Dendritic cell treated with granulocyte-macrophage colony-stimulating factor and Interleukin-4, amounts not matched to agents 40 ng/mL and 50 ng/mL, for 4 days (primary cell): Measurements from ENCODE around the gene UPK3B.
"Not testable (repeated sequence)": the region's sequence is repeated elsewhere in the genome, so short reads cannot be mapped to it uniquely, and the experiment has no call there.

Source experiments
- H3K27ac Mint-ChIP-seq: one replicate; pipeline ENCODE4 v1.8.0; 2022; ENCODE audit warnings: mild to moderate bottlenecking, mixed read lengths
- H3K27me3 Mint-ChIP-seq: one replicate; pipeline ENCODE4 v1.8.0; 2022; ENCODE audit warnings: mild to moderate bottlenecking, mixed read lengths
- H3K36me3 Mint-ChIP-seq: one replicate; pipeline ENCODE4 v1.8.0; 2022; ENCODE audit warnings: low read depth, mixed read lengths
- H3K4me1 Mint-ChIP-seq: one replicate; pipeline ENCODE4 v1.8.0; 2022; ENCODE audit warnings: low read depth, mixed read lengths
- H3K4me3 Mint-ChIP-seq: one replicate; pipeline ENCODE4 v1.8.0; 2022; ENCODE audit warnings: mild to moderate bottlenecking, moderate library complexity, mixed read lengths
- H3K9me3 Mint-ChIP-seq: one replicate; pipeline ENCODE4 v1.8.0; 2022; ENCODE audit warnings: mixed read lengths
- intact Hi-C: fragments of 100-400 bp; cut with micrococcal nuclease; formaldehyde crosslinking; loops from one replicate; pipeline ENCODE4 v1.15.0; 2022

The UPK3B gene

GRCh38 chr7:76480403-76481253 lies 29.7 kb upstream of the UPK3B start:
- intact Hi-C loops, H3K4me3 Mint-ChIP-seq, H3K4me1 Mint-ChIP-seq, H3K27me3 Mint-ChIP-seq, H3K9me3 Mint-ChIP-seq, H3K27ac Mint-ChIP-seq: not testable (repeated sequence)
- H3K36me3 Mint-ChIP-seq, result peaks cover 54% of the 10 kb centered on the region

- H3K4me3 Mint-ChIP-seq, H3K4me1 Mint-ChIP-seq, intact Hi-C loops, H3K27ac Mint-ChIP-seq, H3K9me3 Mint-ChIP-seq, H3K27me3 Mint-ChIP-seq: not testable (repeated sequence)
- peaks cover 44% of the 10 kb centered on the region for H3K36me3 Mint-ChIP-seq
Observed at GRCh38 chr7:76482660-76483059, 27.7 kb upstream of the UPK3B start.

- peaks cover 44% of the 10 kb centered on the region for H3K36me3 Mint-ChIP-seq
- H3K27ac Mint-ChIP-seq, intact Hi-C loops, H3K27me3 Mint-ChIP-seq, H3K4me3 Mint-ChIP-seq, H3K9me3 Mint-ChIP-seq, H3K4me1 Mint-ChIP-seq: not testable (repeated sequence)
Observed at GRCh38 chr7:76483081-76483480, 27.3 kb upstream of the UPK3B start.

- intact Hi-C loops, H3K4me1 Mint-ChIP-seq, H3K27me3 Mint-ChIP-seq, H3K9me3 Mint-ChIP-seq, H3K4me3 Mint-ChIP-seq, H3K27ac Mint-ChIP-seq: not testable (repeated sequence)
- H3K36me3 Mint-ChIP-seq, result peaks cover 42% of the 10 kb centered on the region
Observed at GRCh38 chr7:76484456-76484855, 25.9 kb upstream of the UPK3B start.

- H3K4me3 Mint-ChIP-seq, H3K27me3 Mint-ChIP-seq, H3K9me3 Mint-ChIP-seq, H3K27ac Mint-ChIP-seq, H3K4me1 Mint-ChIP-seq, intact Hi-C loops: not testable (repeated sequence)
- H3K36me3 Mint-ChIP-seq, result peaks cover 26% of the 10 kb centered on the region
Observed at GRCh38 chr7:76485822-76486610, 24.3 kb upstream of the UPK3B start.

GRCh38 chr7:76486618-76487017 lies 23.7 kb upstream of the UPK3B start:
- H3K27me3 Mint-ChIP-seq, H3K27ac Mint-ChIP-seq, H3K4me3 Mint-ChIP-seq, intact Hi-C loops, H3K9me3 Mint-ChIP-seq, H3K4me1 Mint-ChIP-seq: not testable (repeated sequence)
- H3K36me3 Mint-ChIP-seq, result peaks cover 22% of the 10 kb centered on the region

GRCh38 chr7:76487969-76488368 lies 22.4 kb upstream of the UPK3B start:
- H3K27me3 Mint-ChIP-seq, H3K27ac Mint-ChIP-seq, H3K4me1 Mint-ChIP-seq, H3K9me3 Mint-ChIP-seq, H3K4me3 Mint-ChIP-seq, intact Hi-C loops, H3K36me3 Mint-ChIP-seq: not testable (repeated sequence)

- H3K27me3 Mint-ChIP-seq, H3K27ac Mint-ChIP-seq, H3K36me3 Mint-ChIP-seq, H3K4me1 Mint-ChIP-seq, H3K4me3 Mint-ChIP-seq, H3K9me3 Mint-ChIP-seq, intact Hi-C loops: not testable (repeated sequence)
Observed at GRCh38 chr7:76492139-76492538, 18.2 kb upstream of the UPK3B start.

- H3K9me3 Mint-ChIP-seq, H3K27ac Mint-ChIP-seq, H3K4me3 Mint-ChIP-seq, H3K4me1 Mint-ChIP-seq, H3K27me3 Mint-ChIP-seq, intact Hi-C loops: not testable (repeated sequence)
- H3K36me3 Mint-ChIP-seq, result peaks cover 12% of the 10 kb centered on the region
Observed at GRCh38 chr7:76495717-76496116, 14.6 kb upstream of the UPK3B start.

GRCh38 chr7:76497918-76498582 lies 12.3 kb upstream of the UPK3B start:
- H3K4me1 Mint-ChIP-seq, H3K27ac Mint-ChIP-seq, intact Hi-C loops, H3K27me3 Mint-ChIP-seq, H3K4me3 Mint-ChIP-seq, H3K9me3 Mint-ChIP-seq: not testable (repeated sequence)
- peaks cover 36% of the 10 kb centered on the region for H3K36me3 Mint-ChIP-seq

- H3K36me3 Mint-ChIP-seq, result peaks cover 41% of the 10 kb centered on the region
- H3K9me3 Mint-ChIP-seq, H3K4me1 Mint-ChIP-seq, H3K27ac Mint-ChIP-seq, intact Hi-C loops, H3K27me3 Mint-ChIP-seq, H3K4me3 Mint-ChIP-seq: not testable (repeated sequence)
Observed at GRCh38 chr7:76498583-76499200, 11.7 kb upstream of the UPK3B start.

GRCh38 chr7:76499201-76499923 lies 11.0 kb upstream of the UPK3B start:
- H3K4me3 Mint-ChIP-seq, H3K4me1 Mint-ChIP-seq, H3K27ac Mint-ChIP-seq, H3K27me3 Mint-ChIP-seq, H3K9me3 Mint-ChIP-seq, intact Hi-C loops: not testable (repeated sequence)
- H3K36me3 Mint-ChIP-seq, result peaks cover 43% of the 10 kb centered on the region

- peaks cover 48% of the 10 kb centered on the region for H3K36me3 Mint-ChIP-seq
- H3K9me3 Mint-ChIP-seq, H3K4me1 Mint-ChIP-seq, H3K27me3 Mint-ChIP-seq, H3K27ac Mint-ChIP-seq, intact Hi-C loops, H3K4me3 Mint-ChIP-seq: not testable (repeated sequence)
Observed at GRCh38 chr7:76499924-76500241, 10.5 kb upstream of the UPK3B start.

GRCh38 chr7:76502224-76502623 lies 8.1 kb upstream of the UPK3B start:
- H3K4me3 Mint-ChIP-seq, H3K9me3 Mint-ChIP-seq, H3K4me1 Mint-ChIP-seq, H3K27me3 Mint-ChIP-seq, intact Hi-C loops, H3K27ac Mint-ChIP-seq: not testable (repeated sequence)
- peaks cover 69% of the 10 kb centered on the region for H3K36me3 Mint-ChIP-seq
